GM12892 (cell line): Measurements from ENCODE around the gene LSAMP.

ENCODE experiments used
- POLR2A ChIP-seq: IDR thresholded peaks from 2 replicates; pipeline ENCODE4 v1.6.1; 2011; ENCODE audit warnings: low read depth, low read length, control low read depth
- POLR2AphosphoS5 ChIP-seq: IDR thresholded peaks from 2 replicates; pipeline ENCODE4 v1.6.1; 2011; ENCODE audit warnings: low read depth, low read length, control low read depth
- TAF1 ChIP-seq: IDR thresholded peaks from 2 replicates; pipeline ENCODE4 v1.6.1; 2011; ENCODE audit warnings: low read depth, mild to moderate bottlenecking, control low read depth, low read length, borderline replicate concordance

GRCh38 chr3:115999001-115999585 is 446.2 kb downstream of the LSAMP start:
- TF ChIP-seq POLR2A = no peak
- no peak for TF ChIP-seq POLR2AphosphoS5
- no peak for TF ChIP-seq TAF1
